ENCODE measurements around the gene C11orf21. TPM values are rescaled to one million over a fixed set of nuclear protein-coding genes. Genes with fewer than 3 reads are reported as not detected.

Gene C11orf21
- total RNA-seq, 2 donors from 2014 or later = 50.1 to 89.1 TPM

DNA sequence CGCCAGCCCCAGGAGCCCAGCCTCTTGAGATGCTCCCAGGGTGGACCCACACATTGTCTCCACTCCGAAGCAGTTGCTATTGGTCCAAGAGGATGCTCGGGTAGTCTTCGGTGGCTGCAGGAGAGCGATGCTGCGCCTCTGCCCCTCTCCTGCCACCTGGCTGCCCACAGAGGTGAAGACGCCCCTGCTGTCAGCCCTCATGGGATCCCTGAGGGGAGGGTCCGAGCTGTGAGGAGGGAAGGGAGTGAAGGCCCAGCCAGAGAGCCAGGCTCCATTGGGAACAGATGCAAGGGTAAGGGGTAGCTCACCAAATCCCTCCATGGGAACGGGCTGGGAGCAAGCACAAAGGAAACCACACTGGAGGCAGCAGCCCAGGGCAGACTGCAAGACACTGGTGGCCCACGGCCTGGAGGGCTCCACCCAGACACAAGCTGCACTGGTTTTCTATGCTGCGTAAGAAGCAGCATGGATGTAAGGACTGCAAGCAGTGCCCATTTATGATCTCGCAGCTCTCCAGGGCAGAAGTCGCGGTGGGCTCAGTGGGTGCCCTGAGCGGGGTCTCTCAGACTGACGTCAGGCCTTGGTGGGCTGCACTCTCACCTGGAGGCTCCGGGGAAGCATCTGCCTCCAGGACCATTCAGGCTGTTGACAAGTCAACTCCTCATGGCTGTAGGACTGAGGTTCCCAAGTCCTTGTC, 15.8 kb upstream of the C11orf21 start:
- DNase-seq (no peak), ATAC-seq (no peak)
- Mint-ChIP-seq H3K4me1 (peaks cover 11% of the 10 kb centered on the region), H3K36me3 (ENCODE audit: low read depth) (no peaks in the 10 kb centered on the region), H3K27me3 (no peaks in the 10 kb centered on the region), H3K27ac (no peak overlapping the region), H3K4me3 (no peak overlapping the region)
- H3K9me3 ChIP-seq (ENCODE audit: control insufficient read depth, low read length, poor library complexity, severe bottlenecking) = no peaks in the 10 kb centered on the region

GRCh38 chr11:2316963-2317244, 15.2 kb upstream of the C11orf21 start:
- no peak for DNase-seq
- ATAC-seq = no peak
- peak overlapping the region; percentile 14 for H3K27ac Mint-ChIP-seq
- no peaks in the 10 kb centered on the region for H3K9me3 ChIP-seq (ENCODE audit: control insufficient read depth, low read length, poor library complexity, severe bottlenecking)
- no peak overlapping the region for H3K4me3 Mint-ChIP-seq
- no peaks in the 10 kb centered on the region for H3K36me3 Mint-ChIP-seq (ENCODE audit: low read depth)
- no peaks in the 10 kb centered on the region for H3K27me3 Mint-ChIP-seq
- H3K4me1 Mint-ChIP-seq = peaks cover 11% of the 10 kb centered on the region

- Mint-ChIP-seq H3K4me3 (no peak overlapping the region), H3K36me3 (ENCODE audit: low read depth) (no peaks in the 10 kb centered on the region), H3K4me1 (peaks cover 11% of the 10 kb centered on the region), H3K27ac (peak overlapping the region; percentile 14), H3K27me3 (no peaks in the 10 kb centered on the region)
- H3K9me3 ChIP-seq (ENCODE audit: control insufficient read depth, low read length, poor library complexity, severe bottlenecking) = no peaks in the 10 kb centered on the region
- no peak for DNase-seq
- no peak for ATAC-seq
Measured at GRCh38 chr11:2316169-2316962, 14.6 kb upstream of the C11orf21 start.

DNA sequence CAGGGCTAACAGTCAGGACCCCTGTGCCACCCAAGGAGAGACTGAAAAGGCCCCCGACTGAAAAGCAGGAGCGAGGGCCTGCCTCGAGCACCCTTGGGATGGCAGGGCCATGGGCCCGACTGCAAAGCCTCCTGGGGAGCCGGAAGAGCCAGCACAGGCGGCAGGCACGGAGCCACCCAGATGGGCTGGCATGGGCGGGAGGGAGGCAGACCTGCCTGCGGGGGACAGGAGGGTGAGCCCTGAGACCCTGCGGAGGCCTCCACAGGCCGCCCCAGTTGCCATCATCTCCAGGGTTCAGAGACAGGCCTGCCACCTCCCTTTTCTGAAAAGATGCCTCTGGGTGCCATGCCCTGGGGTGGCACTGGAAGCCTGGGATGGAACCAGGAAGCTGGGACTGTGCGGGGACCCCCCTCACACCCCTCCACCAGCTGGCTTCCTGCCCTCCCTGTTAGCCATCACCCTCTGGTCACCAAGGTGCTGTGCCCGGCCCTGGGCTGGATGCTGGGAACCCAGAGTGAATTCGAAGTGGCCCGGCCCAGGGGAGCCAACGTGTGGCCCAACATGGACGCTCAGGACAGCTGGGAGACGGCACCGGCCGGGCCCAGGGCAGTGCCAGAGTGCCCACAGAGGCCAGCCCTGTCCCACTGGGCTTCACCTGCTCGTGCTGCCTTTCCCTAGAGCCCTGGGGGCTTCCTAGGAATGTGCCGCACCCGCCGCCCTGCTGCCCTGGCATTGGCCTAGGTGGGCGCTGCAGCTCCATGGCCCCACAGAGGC, 13.9 kb upstream of the C11orf21 start:
- Mint-ChIP-seq H3K27ac (no peak overlapping the region), H3K4me3 (no peak overlapping the region), H3K27me3 (no peaks in the 10 kb centered on the region), H3K4me1 (peaks cover 11% of the 10 kb centered on the region), H3K36me3 (ENCODE audit: low read depth) (no peaks in the 10 kb centered on the region)
- peak in 2 of 3 donors; percentile 2 to 8 for DNase-seq
- ATAC-seq = no peak
- H3K9me3 ChIP-seq (ENCODE audit: control insufficient read depth, low read length, poor library complexity, severe bottlenecking) = no peaks in the 10 kb centered on the region

DNA sequence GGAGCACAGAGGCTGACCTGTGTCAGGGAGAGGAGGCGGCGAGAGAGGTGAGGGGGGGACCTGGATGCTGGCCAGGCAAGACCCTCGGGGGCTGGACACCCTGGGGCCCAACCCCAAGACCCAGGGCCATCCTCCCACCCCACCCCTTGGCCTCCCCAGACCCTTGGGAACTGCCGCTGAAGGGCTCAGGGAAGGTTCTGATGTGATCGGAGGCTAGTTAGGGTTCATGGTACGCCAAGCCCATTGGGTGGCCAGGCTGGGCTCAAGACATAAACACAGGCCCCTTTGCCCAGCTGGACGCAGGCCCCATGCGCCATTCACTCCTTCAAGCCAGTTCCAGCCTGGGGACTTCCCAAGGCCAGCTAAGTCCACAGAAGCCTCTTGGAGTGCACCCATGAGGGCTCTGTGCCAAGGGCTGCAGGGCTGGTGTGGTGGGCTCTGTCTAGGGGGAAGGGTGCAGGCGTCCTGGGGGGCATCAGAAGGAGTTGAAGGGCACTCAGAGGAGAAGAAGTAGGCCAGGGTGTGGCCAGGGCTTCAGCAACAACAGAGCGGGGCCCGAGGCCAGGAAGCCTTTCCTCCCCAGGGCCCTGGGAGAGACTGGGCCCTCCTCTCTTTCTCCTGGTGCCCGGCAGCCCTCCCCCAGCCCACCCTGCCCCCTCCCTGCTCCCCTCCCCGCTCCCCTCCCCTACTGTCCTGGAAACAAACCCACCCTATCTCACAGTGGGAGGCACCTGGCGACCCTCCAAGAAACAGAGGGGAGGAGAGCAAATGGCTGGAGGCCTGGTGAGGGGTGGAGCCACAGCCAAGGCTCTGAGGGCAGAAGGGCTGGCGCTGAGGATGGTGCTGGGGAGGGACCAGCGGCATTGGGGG, 13.0 kb upstream of the C11orf21 start:
- no peak for DNase-seq
- no peak for ATAC-seq
- H3K27ac Mint-ChIP-seq = no peak overlapping the region
- no peak overlapping the region for H3K4me3 Mint-ChIP-seq
- H3K27me3 Mint-ChIP-seq = no peaks in the 10 kb centered on the region
- no peaks in the 10 kb centered on the region for H3K36me3 Mint-ChIP-seq (ENCODE audit: low read depth)
- H3K4me1 Mint-ChIP-seq = peaks cover 11% of the 10 kb centered on the region
- no peaks in the 10 kb centered on the region for H3K9me3 ChIP-seq (ENCODE audit: control insufficient read depth, low read length, poor library complexity, severe bottlenecking)

DNA sequence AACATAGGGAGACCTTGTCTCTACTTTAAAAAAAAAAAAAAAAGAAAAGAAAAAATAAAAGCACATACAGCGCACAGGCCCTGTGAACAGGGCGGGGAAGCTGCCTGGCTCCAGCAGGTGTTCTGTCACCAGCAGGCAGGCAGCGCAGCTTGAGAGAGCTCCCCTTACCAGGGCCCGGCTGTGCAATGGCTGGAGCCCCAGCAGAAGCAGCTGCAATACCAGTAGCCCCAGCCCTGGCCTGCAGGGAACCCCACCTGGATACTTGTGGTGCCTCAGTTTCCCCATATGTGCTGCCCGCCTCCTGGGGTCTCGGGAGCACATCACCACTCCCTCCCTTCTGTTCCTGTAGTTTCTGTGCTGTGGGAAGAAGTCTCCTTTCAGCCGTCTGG, 12.4 kb upstream of the C11orf21 start:
- no peak for DNase-seq
- H3K27ac Mint-ChIP-seq = no peak overlapping the region
- H3K9me3 ChIP-seq (ENCODE audit: control insufficient read depth, low read length, poor library complexity, severe bottlenecking) = no peaks in the 10 kb centered on the region
- H3K27me3 Mint-ChIP-seq = no peaks in the 10 kb centered on the region
- ATAC-seq = no peak
- H3K36me3 Mint-ChIP-seq (ENCODE audit: low read depth) = no peaks in the 10 kb centered on the region
- peaks cover 11% of the 10 kb centered on the region for H3K4me1 Mint-ChIP-seq
- H3K4me3 Mint-ChIP-seq = no peak overlapping the region

- H3K27me3 Mint-ChIP-seq = no peaks in the 10 kb centered on the region
- no peak overlapping the region for H3K4me3 Mint-ChIP-seq
- H3K27ac Mint-ChIP-seq = peak overlapping the region; percentile 29
- ATAC-seq = no peak
- no peaks in the 10 kb centered on the region for H3K9me3 ChIP-seq (ENCODE audit: control insufficient read depth, low read length, poor library complexity, severe bottlenecking)
- peak in 1 of 3 donors; percentile 1 for DNase-seq
- H3K36me3 Mint-ChIP-seq (ENCODE audit: low read depth) = no peaks in the 10 kb centered on the region
- H3K4me1 Mint-ChIP-seq = peaks cover 11% of the 10 kb centered on the region
Measured at GRCh38 chr11:2313051-2313951, 11.6 kb upstream of the C11orf21 start.

DNA sequence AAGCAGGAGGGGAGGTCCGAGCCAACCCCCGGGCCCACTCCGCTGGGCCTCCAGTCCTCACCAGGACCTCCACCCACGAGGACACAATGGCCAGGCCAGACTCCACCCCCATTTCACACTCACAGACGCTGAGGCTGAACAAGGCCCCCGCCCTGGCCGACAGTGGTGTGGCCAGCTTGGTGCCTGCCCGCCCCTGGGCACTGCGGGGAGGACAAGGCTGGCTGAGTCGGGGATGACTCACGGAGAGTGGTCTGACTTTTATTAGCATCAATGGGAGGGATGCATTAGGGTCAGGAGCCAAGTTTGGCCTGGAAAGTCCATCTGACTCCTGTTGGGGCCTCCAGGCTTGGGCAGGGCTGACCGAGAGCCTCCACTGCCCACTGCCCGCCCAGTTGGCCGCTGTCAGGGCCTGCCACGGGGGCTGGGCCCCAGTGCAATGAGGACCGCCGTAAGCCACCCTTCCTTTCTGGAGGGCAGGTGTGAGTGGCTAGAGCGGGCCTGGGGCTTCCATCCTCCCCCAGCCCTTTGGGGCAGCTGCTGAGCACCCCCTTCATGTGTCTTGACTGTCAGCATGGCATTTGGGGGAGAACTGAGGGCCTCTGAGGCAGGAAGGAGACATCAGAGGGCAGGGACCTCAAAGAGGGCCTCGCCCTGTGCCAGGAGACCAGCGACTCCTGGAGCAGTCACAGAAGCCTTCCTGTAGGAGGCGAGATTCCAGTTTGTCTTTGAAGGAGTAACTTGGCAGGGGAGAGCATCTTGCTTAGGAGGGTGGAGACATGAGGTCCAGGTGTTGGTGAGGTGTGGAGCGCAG, 10.7 kb upstream of the C11orf21 start:
- Mint-ChIP-seq H3K4me1 (peaks cover 13% of the 10 kb centered on the region), H3K27ac (peak overlapping the region; percentile 29), H3K27me3 (no peaks in the 10 kb centered on the region), H3K36me3 (ENCODE audit: low read depth) (no peaks in the 10 kb centered on the region), H3K4me3 (no peak overlapping the region)
- no peak for ATAC-seq
- DNase-seq = peak in 1 of 3 donors; percentile 3
- no peaks in the 10 kb centered on the region for H3K9me3 ChIP-seq (ENCODE audit: control insufficient read depth, low read length, poor library complexity, severe bottlenecking)

DNA sequence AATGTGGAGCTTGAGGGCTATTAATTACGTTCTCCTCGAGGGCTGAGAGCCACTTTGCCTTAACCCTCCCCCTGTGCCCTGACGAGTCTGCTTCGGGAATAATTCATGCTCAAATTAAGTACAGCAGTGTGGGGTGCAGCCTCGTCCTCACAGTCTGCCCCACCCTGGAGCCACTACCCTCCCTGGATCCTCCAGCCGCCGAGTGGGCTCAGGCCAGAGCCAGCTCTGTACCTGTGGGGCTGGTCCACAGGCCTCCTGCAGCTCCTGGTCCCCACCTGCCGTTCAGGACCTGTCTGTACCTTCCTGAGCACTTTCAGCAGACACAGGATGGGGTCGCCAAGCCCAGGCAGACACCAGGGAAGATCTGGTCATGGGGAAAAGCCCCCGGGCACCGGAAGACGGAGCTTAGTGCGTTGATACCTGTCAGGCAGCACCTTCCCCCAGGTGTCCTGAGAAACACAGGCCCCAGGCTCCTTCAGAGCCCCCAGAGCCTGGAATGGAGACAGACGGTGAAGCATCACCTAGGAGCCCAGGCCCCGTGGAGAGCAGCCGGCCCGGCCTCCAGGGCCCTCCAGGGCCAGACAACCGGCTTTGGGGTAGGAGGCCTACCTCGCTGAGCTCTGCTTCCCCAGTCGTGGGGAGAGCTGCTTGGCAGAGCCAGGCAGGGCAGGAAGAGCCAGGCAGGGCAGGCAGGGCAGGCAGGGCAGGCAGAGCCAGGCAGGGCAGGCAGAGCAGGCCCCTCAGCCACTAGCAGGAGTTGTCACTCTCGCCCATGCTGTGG, 9.8 kb upstream of the C11orf21 start:
- Mint-ChIP-seq H3K4me1 (peaks cover 8% of the 10 kb centered on the region), H3K4me3 (no peak overlapping the region), H3K27ac (peak overlapping the region; percentile 51), H3K27me3 (no peaks in the 10 kb centered on the region), H3K36me3 (ENCODE audit: low read depth) (no peaks in the 10 kb centered on the region)
- ATAC-seq = no peak
- H3K9me3 ChIP-seq (ENCODE audit: control insufficient read depth, low read length, poor library complexity, severe bottlenecking) = no peaks in the 10 kb centered on the region
- peak in 1 of 3 donors; percentile 4 for DNase-seq

DNA sequence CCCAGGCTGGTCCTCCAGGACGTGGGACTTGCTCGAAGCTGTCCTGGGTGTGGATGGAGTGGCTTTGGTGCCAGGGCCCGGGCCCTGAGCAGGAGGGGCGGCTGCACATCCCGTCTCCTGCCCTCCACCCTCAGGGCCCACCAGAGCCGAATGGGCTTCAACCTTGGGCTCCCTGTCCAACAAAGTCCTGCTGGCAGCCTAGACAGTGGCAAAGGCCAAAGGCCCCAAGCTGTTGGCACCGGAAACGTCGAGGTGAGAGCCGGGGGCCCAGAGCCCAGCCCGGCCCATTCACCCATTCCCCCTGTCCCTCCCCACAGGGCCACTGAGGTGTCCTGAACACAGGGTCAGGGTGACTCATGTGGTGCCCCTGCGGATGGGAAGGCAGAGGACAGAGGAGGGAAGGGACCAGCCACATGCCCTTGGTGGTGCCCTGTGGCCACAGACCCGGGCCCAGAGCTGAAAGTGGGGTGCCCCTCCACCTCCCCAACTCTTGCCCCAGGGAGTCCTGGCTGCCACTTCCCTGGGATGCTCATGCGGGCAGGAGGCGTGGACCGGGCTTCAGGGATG, 9.2 kb upstream of the C11orf21 start:
- H3K9me3 ChIP-seq (ENCODE audit: control insufficient read depth, low read length, poor library complexity, severe bottlenecking) = no peaks in the 10 kb centered on the region
- no peak overlapping the region for H3K27ac Mint-ChIP-seq
- ATAC-seq = no peak
- peaks cover 14% of the 10 kb centered on the region for H3K4me1 Mint-ChIP-seq
- H3K4me3 Mint-ChIP-seq = no peak overlapping the region
- no peaks in the 10 kb centered on the region for H3K27me3 Mint-ChIP-seq
- H3K36me3 Mint-ChIP-seq (ENCODE audit: low read depth) = no peaks in the 10 kb centered on the region
- no peak for DNase-seq

All from T-helper 17 cell (primary cell).